A549 (cell line): ENCODE data around the gene SORL1.

Experiments used
- PHF8 ChIP-seq: fragments of 200-600 bp; sonication (generic); IDR thresholded peaks from 2 replicates; pipeline ENCODE4 v1.6.1; 2016; ENCODE audit warnings: low read depth, mild to moderate bottlenecking, antibody characterized with exemption, moderate library complexity, borderline replicate concordance
- POLR2A ChIP-seq: IDR thresholded peaks from 2 replicates; pipeline ENCODE4 v1.6.1; 2012; ENCODE audit warnings: mild to moderate bottlenecking, low read length
- RFX5 ChIP-seq: fragments of 450-650 bp; IDR thresholded peaks from 2 replicates; pipeline ENCODE4 v1.7.1; 2014; ENCODE audit warnings: antibody characterized with exemption, mild to moderate bottlenecking, moderate library complexity
- RNF2 ChIP-seq: fragments of 200-600 bp; sonication (generic); IDR thresholded peaks from 2 replicates; pipeline ENCODE4 v1.6.1; 2016; ENCODE audit warnings: low read depth, mild to moderate bottlenecking, antibody characterized with exemption, moderate library complexity, borderline replicate concordance
- SREBF2 ChIP-seq: fragments of 450-650 bp; IDR thresholded peaks from 2 replicates; pipeline ENCODE4 v1.6.1; 2014; ENCODE audit warnings: mild to moderate bottlenecking, moderate library complexity
- TF ChIP-seq, protein P1 (sequence below): fragments of >200 bp; sonication (Bioruptor Twin); formaldehyde crosslinking; IDR thresholded peaks from 3 replicates; pipeline ENCODE4 v1.5.1; 2016
- TF ChIP-seq, protein P2 (sequence below): fragments of 200-600 bp; sonication (generic); IDR thresholded peaks from 2 replicates; pipeline ENCODE4 v1.6.1; 2016; ENCODE audit warnings: antibody characterized with exemption, mild to moderate bottlenecking, moderate library complexity

DNA sequence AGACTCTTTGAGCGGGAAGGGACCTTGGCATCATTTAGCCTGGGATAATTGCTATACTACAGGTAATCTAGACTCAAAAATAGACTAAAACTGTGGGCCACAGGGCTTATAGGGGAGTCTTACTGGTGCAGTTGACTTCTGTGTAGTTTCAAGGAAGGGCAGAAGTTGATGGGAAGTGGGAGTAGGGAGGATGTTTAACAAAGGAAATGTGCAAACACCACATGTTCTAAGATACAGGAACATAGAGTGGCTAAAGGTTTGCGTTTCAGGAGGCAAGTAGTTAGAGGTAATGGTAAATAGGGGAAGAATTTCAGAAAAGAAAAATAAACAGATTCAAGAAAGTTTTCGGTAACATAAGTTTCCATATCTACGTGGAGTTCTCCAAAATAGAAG lies 14.4 kb upstream of the SORL1 start:
- TF ChIP-seq SREBF2 (no peak), PHF8 (no peak), POLR2A (no peak), RNF2 (no peak), RFX5 (no peak)
- TF ChIP-seq, protein P1, sequence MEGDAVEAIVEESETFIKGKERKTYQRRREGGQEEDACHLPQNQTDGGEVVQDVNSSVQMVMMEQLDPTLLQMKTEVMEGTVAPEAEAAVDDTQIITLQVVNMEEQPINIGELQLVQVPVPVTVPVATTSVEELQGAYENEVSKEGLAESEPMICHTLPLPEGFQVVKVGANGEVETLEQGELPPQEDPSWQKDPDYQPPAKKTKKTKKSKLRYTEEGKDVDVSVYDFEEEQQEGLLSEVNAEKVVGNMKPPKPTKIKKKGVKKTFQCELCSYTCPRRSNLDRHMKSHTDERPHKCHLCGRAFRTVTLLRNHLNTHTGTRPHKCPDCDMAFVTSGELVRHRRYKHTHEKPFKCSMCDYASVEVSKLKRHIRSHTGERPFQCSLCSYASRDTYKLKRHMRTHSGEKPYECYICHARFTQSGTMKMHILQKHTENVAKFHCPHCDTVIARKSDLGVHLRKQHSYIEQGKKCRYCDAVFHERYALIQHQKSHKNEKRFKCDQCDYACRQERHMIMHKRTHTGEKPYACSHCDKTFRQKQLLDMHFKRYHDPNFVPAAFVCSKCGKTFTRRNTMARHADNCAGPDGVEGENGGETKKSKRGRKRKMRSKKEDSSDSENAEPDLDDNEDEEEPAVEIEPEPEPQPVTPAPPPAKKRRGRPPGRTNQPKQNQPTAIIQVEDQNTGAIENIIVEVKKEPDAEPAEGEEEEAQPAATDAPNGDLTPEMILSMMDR, result no peak
- TF ChIP-seq, protein P2, sequence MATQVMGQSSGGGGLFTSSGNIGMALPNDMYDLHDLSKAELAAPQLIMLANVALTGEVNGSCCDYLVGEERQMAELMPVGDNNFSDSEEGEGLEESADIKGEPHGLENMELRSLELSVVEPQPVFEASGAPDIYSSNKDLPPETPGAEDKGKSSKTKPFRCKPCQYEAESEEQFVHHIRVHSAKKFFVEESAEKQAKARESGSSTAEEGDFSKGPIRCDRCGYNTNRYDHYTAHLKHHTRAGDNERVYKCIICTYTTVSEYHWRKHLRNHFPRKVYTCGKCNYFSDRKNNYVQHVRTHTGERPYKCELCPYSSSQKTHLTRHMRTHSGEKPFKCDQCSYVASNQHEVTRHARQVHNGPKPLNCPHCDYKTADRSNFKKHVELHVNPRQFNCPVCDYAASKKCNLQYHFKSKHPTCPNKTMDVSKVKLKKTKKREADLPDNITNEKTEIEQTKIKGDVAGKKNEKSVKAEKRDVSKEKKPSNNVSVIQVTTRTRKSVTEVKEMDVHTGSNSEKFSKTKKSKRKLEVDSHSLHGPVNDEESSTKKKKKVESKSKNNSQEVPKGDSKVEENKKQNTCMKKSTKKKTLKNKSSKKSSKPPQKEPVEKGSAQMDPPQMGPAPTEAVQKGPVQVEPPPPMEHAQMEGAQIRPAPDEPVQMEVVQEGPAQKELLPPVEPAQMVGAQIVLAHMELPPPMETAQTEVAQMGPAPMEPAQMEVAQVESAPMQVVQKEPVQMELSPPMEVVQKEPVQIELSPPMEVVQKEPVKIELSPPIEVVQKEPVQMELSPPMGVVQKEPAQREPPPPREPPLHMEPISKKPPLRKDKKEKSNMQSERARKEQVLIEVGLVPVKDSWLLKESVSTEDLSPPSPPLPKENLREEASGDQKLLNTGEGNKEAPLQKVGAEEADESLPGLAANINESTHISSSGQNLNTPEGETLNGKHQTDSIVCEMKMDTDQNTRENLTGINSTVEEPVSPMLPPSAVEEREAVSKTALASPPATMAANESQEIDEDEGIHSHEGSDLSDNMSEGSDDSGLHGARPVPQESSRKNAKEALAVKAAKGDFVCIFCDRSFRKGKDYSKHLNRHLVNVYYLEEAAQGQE, result no peak
